Jurkat, Clone E6-1 (cell line): ENCODE measurements around the gene ZNF225. TPM values are rescaled to one million over a fixed set of nuclear protein-coding genes. Genes with fewer than 3 reads are reported as not detected.
A peak's percentile ranks its signal among the peaks of the same experiment; 100 is the strongest.
"Not testable (repeated sequence)": the region's sequence is repeated elsewhere in the genome, so short reads cannot be mapped to it uniquely, and the experiment has no call there.

Experiments used
- DNase-seq: peaks from one replicate; pipeline ENCODE4 v3.0.0-alpha.2; 2011; ENCODE audit warnings: low read depth, low spot score
- H3K4me3 ChIP-seq: 2 replicates; pipeline ENCODE4 v1.5.1; 2011; ENCODE audit warnings: mild to moderate bottlenecking, low read length, control low read depth, moderate library complexity
- polyA plus RNA-seq: library from polyadenylated mRNA; unstranded; fragments of >200 nt; gene quantifications from one replicate; pipeline ENCODE4 v1.2.1, GENCODE V29; 2012; ENCODE audit warnings: missing spikeins; ENCODE audit not compliant: insufficient read length, insufficient read depth

The ZNF225 gene
- polyA plus RNA-seq: 3.3 TPM

- peak; percentile 91 for DNase-seq
- H3K4me3 ChIP-seq: peak within 1 kb of the TSS; percentile 80
Observed at GRCh38 chr19:44113138-44113783, at the start of gene ZNF225. TSS of gene ZNF225 (plus strand) at chr19:44113399. CDS start at chr19:44115828, 2,429 bp downstream.

DNA sequence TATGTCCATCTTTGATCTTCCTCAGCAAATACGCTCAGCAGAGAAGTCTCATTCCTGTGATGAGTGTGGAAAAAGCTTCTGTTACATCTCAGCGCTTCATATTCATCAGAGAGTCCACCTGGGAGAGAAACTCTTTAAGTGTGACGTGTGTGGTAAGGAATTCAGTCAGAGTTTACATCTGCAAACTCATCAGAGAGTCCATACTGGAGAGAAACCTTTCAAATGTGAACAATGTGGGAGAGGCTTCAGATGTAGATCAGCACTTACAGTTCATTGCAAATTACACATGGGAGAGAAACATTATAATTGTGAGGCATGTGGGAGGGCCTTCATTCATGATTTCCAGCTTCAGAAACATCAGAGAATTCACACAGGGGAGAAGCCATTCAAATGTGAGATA is 46.9 kb upstream of the ZNF225 start:
- DNase-seq: no peak
- H3K4me3 ChIP-seq: no peak overlapping the region

- DNase-seq: no peak
- no peak overlapping the region for H3K4me3 ChIP-seq
Observed at GRCh38 chr19:44069415-44069814, 43.8 kb upstream of the ZNF225 start.

- no peak for DNase-seq
- H3K4me3 ChIP-seq: no peak within 1 kb of the TSS
Observed at GRCh38 chr19:44071824-44072542, 41.2 kb upstream of the ZNF225 start, which contains the start of gene ZNF284. TSS of gene ZNF284 (plus strand) at chr19:44072159. CDS start at chr19:44076390, 4,231 bp downstream.

- no peak for DNase-seq
- H3K4me3 ChIP-seq: no peak overlapping the region
Observed at GRCh38 chr19:44072543-44073401, 40.4 kb upstream of the ZNF225 start.

DNA sequence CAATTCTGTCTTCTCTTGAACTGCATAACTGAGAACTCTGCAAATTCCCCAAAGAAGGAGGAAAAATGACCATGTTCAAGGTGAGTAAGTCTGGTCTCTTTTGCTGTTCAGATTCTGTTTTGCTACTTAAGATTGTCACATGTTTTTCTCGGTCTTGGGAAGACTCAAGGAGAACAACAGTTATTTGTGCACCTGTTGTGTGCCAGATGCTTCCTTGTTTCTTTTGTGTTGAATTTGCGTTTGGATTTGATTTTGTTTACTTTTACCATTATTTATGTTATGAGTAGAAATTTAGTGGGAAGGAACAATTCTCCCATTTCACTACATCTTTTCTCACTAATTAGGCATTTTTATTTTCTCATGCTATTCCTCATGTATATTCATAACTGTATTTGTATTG is 36.9 kb upstream of the ZNF225 start:
- no peak overlapping the region for H3K4me3 ChIP-seq
- no peak for DNase-seq

GRCh38 chr19:44092108-44092507 is 21.1 kb upstream of the ZNF225 start:
- H3K4me3 ChIP-seq: no peak overlapping the region
- no peak for DNase-seq

- peak; percentile 76 for DNase-seq
- peak within 1 kb of the TSS; percentile 70 for H3K4me3 ChIP-seq
Observed at GRCh38 chr19:44093931-44094765, 19.1 kb upstream of the ZNF225 start, which contains the start of gene ZNF224. TSS of gene ZNF224 (plus strand) at chr19:44094361. CDS start at chr19:44097874, 3,513 bp downstream.

- no peak overlapping the region for H3K4me3 ChIP-seq
Observed at GRCh38 chr19:44107751-44108150, 5.4 kb upstream of the ZNF225 start.

GRCh38 chr19:44109458-44109857 is 3.7 kb upstream of the ZNF225 start:
- no peak for DNase-seq

More at GRCh38 chr19:44107751-44108150, 5.4 kb upstream of the ZNF225 start:
- DNase-seq: no peak

DNA sequence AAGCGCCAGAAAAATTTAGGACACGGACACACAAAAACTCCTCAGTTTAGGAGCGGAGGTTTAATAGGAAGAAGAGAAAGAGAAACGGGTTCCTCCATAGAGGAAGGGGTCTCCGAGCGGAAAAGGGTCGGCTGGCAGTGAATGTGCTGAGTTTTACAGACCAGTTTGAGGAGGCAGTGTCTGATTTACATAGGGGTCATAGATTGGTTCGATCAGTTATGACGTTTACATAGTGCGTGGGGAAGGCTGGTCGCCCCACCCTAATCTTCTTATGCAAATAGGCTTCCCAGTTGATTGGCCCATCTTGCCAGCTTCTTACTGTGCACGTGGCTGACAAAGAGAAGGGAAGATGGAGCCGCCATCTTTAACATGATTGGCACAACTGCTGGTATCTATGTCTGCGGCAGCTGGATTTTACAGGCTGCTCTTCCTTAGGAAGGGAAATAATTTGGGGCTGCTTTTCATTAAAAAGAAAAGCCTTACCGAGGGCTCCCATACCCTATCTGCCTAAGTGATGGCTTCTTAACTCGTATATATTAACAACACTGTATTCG is 1.2 kb upstream of the ZNF225 start:
- no peak overlapping the region for H3K4me3 ChIP-seq
- no peak for DNase-seq

More at GRCh38 chr19:44109458-44109857, 3.7 kb upstream of the ZNF225 start:
- H3K4me3 ChIP-seq: no peak overlapping the region

- no peak for DNase-seq
- peak overlapping the region; percentile 80 for H3K4me3 ChIP-seq
Observed at GRCh38 chr19:44112802-44113137, 429 bp upstream of the ZNF225 start.

DNA sequence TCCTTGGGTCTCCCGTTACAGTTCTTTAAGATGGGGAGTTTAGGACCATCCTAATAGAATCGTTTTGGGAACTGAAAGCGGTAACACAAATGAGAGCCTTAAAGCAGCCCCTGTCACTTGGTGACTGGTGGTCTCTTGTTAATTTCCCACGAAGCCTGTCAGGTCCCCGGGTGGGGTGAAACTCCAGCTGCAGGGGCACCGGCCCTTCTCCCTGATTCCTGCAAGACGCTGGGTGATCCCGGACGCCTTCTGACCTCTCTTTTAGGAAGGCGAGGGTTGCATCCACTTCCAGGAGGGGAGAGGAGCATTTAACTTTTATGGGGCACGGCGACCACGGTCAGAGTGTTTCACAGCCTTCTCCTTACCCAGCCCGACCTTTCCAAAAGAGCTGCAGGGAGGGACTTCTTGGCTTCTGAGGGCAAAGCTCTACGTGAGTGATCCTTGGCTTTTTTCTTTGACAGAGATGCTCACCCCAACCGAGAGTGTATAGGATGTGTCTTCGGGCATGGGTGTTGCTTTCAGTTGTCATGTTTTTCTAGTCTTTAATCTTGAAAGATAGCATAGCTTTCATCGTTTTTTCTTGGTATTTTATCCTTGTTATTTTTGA is 688 bp downstream of the ZNF225 start:
- DNase-seq: no peak
- peak overlapping the region; percentile 80 for H3K4me3 ChIP-seq

DNA sequence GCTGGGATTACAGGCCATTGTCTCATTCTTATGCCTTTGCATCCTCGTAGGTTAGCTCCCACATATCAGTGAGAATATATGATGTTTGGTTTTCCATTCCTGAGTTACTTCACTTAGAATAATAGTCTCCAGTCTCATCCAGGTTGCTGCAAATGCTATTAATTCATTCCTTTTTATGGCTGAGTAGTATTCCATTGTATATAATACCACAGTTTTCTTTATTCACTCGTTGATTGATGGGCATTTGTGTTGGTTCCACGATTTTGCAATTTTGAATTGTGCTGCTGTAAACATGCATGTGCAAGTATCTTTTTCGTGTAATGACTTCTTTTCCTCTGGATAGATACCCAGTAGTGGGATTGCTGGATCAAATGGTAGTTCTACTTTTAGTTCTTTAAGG is 8.0 kb downstream of the ZNF225 start:
- not testable (repeated sequence) for H3K4me3 ChIP-seq, DNase-seq

DNA sequence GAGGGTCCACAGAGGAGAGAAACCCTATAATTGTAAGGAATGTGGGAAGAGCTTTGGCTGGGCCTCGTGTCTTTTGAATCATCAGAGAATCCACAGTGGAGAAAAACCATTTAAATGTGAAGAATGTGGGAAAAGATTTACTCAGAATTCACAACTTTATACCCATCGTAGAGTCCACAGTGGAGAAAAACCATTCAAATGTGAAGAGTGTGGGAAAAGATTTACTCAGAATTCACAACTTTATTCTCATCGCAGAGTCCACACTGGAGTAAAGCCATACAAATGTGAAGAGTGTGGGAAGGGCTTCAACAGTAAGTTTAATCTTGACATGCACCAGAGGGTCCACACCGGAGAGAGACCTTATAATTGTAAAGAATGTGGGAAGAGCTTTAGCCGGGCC is 18.8 kb downstream of the ZNF225 start:
- no peak for DNase-seq

DNA sequence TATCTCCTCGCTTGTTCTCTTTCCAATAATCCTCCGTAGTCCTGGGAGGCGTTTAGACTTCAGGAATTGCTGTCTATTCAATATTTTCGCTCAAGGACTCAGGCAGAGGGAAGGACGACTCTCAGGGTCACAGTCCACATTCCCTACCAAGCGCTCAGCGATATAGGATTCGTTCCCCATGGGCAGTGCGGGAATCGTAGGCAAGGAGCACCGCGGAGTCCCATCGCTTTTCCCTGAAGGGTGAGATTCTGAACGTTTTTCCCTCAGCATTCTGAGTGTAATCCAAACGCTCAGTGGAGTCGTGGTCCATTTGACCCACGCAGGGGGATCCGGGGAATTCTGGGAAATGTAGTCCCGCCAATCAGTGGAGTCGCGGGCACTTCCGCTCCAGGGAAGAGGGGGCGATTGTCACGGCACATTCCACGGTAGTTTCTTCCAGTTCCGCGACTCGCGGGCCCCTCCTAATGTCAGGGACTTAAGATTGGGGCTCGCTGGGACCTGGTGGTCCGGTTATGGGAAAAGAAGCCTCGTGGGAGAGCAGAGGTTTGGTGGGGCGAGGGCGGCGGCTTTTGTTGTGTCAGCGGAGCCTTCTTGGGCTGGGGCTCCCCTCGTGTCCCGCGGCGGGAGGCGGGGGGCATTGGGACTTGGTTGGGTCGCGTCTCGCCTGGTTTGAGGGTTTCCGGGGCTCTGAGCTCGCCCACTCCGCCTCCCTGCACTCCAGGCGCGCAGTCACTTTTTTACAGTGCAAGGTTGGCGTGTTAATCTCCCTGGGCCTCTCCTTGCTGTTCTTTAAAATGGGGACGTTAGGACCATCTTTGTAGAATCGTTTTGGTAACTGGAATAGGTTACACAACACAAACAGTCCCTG is 28.2 kb downstream of the ZNF225 start, which contains the start of gene ZNF234:
Gene ZNF234, plus strand, starts transcription at position 364 of the 868 bp plus-strand sequence. CDS start 3,079 bp downstream, outside the sequence.
- DNase-seq: no peak
- H3K4me3 ChIP-seq: no peak within 1 kb of the TSS

More for the DNA sequence above, 18.8 kb downstream of the ZNF225 start:
- H3K4me3 ChIP-seq: no peak overlapping the region

DNA sequence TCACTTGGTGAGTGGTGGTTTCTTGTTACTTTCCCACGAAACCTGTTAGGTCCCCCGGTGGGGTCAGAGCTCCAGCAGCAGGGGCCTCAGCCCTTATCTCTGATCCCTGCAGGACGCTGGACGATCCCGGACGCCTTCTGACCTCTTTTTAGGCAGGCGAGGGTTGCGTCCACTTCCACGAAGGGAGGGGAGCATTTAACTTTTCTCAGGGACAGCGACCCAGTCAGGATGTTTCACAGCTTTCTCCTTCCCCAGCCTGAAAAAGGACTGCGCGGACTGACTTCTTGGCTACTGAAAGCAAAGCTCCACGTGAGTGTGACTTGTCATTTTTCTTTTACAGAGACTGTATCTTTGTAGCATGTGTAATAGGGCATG is 28.8 kb downstream of the ZNF225 start:
- no peak overlapping the region for H3K4me3 ChIP-seq
- DNase-seq: no peak
